CD4-positive, alpha-beta T cell treated with Interleukin-1 beta for 1 hour (primary cell): ENCODE measurements around the gene GRB10.

Experiments
- DNase-seq, 2 donors: peaks; one replicate each; pipeline ENCODE4 v3.0.0-alpha.2; 2020 to 2022

GRB10 gene

DNA sequence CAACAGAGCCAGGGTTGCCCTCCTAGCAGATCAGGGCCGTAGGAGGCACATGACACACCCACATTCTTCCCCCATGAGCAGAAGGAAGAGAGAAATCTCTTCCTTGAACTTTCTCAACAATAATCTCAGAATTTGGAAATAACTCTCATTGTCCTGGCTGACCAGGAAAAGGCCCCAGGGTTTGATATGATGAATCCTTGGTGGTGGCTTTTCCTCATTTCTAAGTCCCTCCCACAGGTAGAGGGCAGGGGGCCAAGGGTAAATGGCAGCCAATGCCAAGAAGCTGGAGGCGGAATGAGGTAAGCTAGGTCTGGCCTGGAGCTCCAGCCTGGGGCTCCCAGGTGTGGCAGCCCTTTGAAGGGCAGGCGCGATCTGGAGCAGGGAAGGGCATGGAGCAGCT is 67.8 kb downstream of the GRB10 start:
- no peak for DNase-seq

DNA sequence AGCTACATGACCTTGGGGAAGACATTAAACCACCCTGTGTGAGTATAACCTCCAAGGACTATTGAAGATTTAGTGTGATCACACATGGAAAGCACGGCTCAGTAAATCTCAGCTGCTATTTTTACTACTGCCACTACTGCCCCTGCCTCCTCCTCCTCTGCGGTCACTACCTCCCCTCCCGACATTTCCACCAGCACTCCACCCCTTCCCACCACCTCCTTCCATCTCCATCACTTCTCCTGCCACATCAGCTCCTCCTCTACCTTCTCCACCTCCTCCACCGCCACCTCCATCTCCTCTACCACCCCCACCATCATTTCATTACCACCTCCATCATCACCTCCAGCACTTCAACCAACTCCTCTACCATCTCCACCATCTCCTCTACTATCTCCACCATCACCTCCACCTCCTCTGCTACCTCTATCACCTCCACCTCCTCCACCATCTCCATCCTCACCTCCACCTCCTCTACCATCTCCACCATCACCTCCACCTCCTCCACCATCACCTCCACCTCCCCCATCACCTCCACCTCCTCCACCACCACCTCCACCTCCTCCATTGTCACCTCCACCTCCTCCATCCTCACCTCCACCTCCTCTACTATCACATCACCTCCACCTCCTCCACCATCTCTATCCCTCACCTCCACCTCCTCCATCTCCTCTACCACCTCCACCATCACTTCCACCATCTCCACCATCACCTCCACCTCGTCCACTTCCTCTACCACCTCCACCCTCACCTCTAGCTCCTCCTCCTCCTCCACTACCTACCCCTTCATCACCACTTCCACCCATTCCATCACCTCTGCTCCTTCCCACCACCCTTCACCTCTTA is 69.4 kb downstream of the GRB10 start:
- no peak for DNase-seq

DNA sequence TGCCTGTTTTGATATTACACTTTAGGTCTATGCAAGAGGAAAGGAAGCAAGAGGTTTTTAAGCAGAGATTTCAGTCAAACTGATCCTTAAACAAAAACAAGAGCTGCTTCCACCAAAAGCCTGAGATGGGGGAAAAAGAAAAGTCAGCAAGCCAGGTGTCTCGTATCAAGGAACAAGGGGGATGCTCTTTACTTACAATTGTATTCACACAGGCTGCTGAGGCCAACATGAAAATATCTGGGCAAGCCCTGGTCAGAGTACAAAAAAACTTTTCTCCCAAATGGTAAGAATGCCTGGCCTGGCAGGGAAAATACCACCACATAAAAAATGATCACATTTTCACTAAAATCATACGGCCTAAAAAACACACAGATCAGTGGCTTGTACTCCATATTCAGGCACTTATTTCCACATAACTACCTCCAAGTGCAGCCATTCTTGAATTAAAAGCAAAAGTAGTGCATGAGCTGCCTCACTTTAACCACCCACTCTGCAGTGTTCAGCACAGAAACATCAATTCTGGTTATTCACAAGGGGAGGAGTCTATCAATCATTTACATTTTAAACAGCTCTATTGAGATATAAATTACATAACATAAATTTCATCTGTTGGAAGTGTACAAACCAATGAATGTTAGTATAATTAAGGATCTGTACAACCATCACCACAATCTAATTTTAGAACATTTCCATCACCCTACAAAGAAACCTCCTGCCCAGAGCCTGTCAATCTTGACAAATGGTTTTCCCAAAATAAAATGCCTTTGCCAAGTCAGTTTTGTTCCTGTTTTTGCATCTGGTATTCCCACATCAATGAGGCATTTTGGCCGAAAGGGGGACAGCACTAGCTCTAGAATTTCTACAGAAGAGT is 70.2 kb downstream of the GRB10 start:
- DNase-seq = no peak

DNA sequence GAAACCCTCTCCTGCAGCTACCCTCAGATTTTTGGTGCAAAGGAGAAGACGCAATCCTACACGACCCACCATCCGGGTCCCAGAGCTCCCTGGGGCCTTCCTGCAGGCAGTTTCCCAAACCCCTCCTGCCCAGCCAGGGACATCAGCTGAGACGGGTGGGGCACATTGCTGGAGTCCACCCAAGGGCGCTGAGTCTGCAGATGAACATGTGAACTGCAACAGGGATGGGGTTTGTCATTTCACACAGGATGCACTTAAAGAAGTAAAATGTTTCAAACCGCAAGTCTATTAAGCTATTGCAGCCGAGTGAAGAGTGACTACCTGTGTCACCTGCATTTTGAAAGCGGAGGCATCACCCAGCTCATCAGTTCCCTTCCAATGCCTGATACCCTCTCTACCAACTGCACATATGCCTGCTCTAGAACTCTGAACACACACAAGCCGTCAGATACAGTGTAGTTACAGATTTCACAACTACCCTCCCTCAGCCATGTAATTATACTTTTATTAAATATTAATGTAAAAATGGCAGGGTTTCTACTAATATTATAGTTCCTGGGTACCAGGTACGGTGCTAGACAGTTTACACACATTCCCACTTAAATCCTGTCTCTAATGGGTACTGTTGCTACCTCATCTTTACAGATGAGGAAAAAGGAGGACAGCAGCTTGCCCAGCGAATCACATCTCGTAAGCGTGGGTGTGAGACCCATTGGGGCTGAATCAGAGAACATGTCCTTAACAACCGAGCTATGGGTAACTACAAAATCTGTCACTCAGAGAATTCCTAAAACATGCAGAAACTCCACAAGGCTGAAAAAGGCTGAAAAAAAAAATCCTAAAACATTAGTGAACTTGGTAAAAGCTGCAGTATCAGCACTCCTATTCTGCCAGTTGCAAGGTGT is 71.2 kb downstream of the GRB10 start:
- no peak for DNase-seq

DNA sequence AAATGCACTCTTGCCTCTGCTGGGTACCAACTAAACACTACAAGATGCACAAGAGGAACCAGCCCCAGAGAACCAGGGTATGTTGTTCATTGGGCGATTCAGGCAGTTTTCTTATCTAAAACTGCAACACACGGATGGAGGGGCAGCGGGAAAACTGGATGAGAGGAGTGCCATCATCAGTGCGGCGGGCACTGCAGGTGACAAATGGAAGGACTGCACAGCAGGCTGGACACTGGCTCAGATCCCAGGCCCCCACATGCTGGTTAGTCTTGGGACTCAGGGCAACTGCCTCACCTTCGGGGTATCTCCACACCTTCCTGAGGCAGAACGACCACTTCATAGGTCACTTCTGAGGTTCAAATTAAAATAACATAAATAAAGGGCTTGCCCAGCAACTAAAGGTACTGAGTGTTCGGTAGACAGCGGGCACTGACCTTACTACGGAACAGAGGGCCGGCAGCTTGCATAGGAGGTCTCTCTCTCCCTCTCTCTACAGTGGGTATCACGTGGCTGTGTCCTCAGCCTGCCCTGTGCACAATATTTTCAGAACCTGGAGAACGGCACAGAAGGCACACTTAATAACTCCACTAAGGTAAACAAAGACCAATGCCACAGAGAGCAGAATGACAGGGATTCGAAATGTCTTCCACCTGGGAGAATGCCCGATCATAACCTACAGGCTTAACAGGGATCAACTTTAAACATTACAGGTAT is 72.1 kb downstream of the GRB10 start:
- DNase-seq = no peak

DNA sequence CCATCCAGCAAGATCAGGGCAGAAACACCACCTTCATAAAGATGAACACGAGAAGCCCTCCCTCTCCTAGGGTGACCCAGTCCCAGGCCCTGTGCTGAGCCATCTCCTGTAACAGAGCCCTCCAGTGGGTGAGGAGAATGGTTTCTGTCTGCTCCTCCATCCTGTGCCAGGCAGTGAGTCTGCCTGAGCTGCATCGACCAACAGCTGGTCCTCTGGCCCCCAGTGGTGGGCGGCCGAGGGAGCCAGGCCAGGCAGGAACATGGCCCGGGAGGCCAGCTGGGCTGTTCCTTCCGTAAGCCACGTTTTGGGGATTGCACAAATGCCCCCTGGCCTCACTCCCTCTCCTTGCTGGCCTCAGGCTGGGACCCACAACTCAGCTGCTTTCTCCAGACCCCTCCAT is 73.5 kb downstream of the GRB10 start:
- DNase-seq = no peak

DNA sequence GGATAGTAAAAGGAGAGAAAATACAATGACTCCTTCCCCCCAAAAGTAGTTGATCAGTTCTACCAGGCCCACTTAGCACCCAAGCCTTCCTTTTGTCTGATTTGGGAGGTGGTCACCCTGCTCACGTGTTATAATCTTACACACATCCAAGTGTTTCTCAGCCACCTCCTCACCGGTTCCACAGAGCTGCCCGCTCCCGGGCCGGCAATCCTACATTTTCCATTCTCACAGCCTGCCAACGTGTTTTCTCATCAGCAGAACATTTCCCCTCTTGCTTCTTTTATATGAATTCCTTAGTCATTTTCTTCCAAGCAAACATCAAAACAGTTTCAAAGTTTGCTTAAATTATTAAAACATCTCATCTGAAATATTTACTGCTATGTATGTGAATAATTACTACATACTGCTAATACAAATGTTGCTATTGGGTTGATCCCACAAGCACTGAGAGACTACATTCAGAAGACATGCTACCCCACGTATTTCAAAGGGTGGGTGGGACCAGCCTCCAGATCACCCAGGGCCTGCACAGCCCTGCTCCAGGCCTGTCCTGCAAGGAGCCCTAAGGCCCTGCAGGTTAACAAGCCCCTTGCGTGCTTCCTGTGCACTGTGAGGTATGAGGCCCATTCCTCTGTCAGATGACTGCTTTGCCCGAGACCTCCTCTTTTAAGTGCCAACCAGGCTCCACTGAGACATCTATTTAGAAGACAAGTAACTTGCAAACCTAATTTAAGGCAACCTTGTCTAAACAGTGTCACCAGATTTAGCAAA is 75.3 kb downstream of the GRB10 start:
- no peak for DNase-seq

DNA sequence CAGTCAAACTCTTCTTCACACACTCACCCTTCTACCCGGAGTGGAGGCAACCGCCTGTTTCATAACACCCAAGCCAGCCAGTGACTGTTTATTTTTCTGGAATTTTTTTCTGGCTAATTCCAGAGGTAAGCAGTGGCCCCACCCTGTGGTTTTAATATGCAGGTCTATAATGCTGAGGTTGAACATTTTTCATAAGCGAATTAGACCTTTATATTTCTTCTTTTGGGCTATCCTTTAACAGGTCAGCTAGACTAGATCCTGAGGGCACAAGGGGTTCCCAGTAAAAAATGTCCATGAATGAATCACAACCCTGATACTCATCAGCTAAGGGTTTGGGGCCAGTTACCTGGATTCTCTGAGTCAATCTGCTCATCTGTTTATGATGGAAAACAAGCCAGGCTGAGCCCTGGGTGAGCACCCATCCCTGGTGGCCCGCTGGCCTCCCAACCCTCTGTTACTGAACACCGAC is 76.2 kb downstream of the GRB10 start:
- DNase-seq = no peak

DNA sequence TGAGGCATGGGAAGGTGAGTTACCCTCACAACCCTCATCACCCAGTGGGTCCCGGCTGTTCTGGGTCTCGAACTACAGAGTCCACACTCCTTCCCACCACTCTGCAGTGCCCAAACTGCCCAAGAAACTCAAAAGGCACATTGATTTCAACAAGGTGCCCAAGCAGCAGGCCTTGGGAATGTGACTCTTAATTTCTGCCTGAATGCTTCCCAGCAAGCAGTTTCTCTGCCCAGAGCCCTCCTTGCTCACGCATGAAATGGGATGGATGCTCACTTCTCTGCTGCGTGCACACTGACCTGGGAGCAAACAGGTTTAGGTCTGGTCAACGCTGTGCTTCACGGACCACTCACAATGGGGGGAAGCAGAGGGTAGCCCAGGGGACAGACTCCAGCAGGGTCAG is 77.9 kb downstream of the GRB10 start:
- DNase-seq = no peak

DNA sequence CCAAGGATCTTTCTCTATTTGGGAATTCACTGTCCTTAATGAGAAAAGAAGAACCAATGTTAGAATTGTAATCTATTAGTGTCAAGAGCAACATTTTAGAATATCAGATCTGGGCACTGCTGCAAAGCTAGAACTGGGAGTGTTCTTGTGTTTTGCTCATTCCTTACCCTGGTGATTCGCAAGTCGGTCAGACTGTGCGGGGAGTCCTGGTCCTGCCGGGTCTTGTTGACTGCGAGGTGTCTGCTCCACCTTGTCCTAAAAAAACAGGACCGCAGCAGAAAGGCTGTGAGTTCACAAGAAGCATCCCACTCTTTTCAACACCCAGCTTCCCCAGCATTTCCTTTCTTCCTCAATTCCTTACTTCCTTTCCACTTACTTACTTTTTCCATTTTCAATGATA is 79.0 kb downstream of the GRB10 start:
- DNase-seq = no peak

DNA sequence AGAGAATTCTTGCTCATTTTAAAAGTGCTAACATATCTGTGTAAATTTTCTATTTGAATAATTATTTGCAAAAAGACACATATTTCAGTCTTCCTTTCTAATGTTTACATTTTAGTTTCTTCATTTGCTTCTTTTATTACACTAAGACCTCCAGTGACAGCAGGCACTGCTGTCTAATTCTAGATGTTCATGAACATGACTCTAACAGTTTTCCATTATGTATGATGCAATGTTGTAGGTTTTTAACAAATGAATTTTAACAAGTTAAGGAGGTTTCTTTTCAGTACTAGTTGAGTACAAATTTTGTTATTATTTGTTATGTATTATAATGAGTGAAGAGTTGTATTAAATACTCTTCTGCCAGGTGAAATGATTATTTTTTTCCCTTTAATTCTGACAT is 83.6 kb downstream of the GRB10 start:
- DNase-seq = no peak

DNA sequence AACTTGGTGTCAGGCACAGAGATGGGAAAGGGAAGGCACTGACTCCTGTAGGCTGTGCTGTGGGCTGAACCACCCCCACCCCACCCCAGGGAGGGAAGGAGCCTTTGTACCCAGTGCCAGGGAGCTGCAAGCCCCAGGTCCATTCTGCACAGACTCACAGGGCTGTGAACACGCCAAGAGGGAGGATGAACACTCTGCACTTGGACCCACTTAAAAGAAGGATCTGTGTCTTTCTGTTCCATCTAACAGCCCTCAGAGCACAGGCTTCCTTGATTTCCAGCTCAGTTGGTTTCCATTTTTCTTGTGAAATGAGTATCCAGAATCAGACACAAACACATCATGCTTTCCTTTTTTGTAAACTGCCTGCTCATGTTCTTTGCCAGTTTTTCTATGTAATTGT is 84.9 kb downstream of the GRB10 start:
- DNase-seq = no peak

DNA sequence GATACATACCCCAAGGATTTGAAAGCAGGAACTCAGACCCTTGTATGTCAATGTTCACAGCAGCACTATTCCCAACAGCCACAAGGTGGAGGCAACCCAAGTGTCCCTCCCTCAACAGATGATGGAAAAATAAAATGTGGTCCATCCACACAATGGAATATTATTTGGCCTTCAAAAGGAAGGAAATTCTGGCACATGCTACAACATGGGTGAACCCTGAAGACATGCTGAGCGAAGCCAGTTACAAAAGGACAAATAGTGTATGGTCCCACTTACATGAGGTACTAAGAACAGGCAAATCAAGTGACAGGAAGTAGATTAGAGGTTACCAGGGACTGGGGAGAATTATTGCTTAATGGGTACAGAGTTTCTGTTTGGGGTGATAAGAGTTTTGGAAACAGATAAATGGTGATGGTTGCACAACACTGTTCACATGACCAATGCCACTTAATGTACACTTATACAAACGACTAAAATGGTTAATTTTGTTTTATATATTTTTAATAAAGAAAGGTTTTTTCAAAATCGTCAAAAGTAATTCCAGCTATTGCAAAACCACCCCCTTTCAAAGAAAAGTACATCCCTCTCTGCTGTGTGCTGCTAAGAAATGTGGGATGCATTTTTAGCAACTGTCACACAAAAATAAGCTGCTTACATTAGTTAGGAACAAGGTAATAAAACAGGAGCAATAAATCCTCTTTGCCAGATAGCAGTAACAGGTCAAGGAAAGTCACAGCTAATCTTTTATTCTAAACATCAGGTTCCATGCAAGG is 85.7 kb downstream of the GRB10 start:
- DNase-seq = peak in 1 of 2 donors; percentile 14

DNA sequence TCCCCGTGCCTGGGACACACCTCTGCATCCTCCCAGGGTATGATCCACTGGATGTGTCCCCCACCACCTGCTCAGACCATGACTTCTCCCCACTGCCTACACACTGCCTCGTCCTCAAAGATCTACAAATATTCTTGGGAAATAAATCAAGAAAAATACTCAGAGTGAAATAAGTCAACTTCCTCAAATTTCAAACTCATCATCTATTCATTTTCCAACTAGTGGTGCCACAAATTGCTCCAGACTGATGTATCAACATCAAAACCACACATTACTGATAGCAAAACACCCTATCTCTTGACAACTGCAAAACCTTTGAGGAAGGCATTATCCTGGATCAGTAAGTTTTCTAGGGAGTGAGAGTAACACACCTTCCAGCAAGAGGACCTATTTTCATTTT is 87.7 kb downstream of the GRB10 start:
- no peak for DNase-seq

DNA sequence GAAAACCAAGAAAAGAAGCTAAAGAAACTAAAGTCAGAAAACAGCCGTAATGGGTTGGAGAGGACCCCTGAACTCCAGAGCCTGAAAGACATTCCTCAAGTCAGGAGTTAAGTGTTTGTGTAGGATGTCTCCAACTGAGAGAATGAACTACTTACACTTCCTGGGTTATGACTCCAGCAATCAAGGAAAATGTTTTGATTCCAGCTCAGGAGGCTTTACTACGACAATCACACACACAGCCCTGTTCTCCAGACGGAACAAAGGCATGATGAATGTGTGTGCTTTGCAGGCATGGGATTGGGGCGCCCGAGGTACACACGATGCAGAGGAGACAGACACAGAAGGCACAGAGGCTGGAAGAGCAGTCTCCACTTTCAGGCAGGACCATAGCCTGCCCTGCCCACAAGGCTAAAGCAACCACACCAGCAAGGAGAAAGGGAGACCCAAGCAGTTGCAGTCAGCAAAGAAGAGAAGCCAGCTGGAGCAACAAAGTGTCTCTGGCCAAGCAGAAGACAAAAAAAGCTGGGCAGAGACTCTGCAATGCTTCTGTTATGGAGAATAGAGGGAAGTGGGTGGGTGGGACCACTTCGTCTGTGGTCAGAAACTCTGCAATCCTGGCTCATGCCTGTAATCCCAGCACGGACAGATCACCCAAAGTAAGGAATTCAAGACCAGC is 89.1 kb downstream of the GRB10 start:
- DNase-seq = no peak

DNA sequence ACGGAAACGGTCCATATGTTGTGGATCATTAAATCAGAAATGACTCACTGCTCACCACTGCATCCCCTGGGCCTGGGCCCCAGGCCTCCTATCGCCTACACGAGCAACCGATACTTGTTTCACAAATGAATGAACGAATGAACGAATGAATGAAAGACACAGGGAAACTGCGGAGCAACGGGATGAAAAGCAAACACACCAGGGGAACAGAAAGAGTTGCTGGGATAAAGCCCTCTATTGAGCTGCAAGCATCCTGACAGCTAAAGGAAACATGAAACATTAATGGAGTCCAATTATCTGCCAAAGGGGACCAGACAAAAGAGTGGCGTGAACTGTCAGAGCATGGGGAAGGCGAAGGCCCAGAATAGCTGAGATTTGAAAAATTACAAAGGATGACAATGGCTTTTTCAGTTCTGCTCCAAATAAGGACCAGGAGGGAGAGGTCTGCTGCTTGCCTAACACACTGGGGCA is 92.1 kb downstream of the GRB10 start:
- no peak for DNase-seq

DNA sequence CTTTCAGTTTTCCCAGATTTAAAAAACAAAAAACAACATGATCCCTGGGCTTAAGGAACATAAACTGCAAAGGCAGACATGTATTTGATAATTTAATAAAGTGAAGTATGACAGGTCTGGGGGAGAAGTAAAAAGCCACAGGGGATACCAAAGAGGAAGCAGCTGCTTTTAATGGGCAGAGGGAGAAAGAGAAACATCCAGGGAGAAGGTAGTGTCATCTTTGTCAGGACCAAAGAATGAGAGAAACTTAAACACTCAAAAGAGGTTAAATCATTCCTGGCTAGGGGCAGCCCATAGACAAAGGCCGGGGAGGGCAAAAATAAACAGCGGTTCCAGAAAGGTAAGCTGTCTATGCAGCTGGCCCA is 94.5 kb downstream of the GRB10 start:
- no peak for DNase-seq

DNA sequence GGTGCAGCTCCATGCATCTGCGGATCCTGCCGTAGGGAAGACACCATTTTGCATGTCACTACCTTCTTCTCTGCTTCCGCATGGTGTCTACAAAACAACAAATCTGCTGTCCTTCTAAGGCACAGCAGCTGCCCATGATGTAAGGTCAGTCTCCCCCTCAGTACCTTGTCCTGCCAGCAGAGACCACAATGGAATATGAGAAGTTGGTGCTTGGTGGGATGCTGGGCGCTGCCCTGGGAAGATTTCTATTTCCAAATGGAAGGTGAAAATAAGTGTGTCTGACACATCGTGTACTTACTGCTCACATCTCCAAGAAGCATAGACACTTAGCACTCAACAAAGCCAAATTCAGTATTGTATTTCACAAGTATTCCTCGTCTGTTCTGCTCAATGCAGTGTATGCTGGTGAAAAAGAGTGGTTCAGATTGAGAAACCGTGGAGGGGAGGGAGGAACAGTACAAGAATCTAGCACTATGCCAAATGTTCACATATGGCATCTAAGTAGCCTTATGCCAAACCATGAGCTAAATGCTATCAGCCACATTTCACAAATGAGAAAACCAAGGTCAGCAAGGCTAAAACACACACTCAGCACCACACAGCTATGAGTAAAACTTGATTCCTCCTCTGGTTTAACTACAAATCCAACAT is 95.0 kb downstream of the GRB10 start:
- DNase-seq = no peak

DNA sequence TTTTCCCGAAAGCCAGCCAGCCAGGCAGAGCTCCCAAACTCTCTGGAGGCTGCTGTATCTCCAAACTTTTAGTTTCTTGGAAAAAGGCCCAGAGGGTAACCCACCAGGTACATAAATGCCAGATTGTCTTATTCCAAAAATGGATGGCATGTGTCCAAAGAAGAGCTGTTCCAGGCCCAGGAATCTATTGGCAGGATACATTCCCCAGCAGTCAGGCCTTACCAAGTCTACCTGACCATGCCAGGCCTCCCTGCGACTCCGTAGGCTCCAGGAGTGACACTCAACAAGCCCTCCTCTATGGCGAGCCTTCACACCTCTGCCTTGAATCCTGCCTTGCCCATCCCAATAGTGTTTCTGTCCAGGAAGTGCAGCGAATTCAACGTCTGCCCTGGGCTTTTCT is 95.6 kb downstream of the GRB10 start:
- no peak for DNase-seq
